K562 (cell line): ENCODE measurements around the gene HSPA8. TPM values are rescaled to one million over a fixed set of nuclear protein-coding genes. Genes with fewer than 3 reads are reported as not detected.

Experiments used
- ATAC-seq: fragments of 200-7000 bp; cut with Tn5 transposase; 3 replicates; pipeline ENCODE4 v1.9.1; 2020; ENCODE audit warnings: moderate library complexity
- BruUV-seq: library from RNA; stranded (reverse); fragments of 400-500 nt; replicated peaks from 2 replicates; lab custom pipeline; 2021; lab: Mats Ljungman, UMichigan
- CTCF ChIA-PET: fragments of 300-600 bp; formaldehyde crosslinking; extraction: SDS; loops from one replicate; lab custom pipeline; 2021; ENCODE audit warnings: low intra/inter-chr PET ratio; lab: Yijun Ruan, JAX
- POLR2A ChIA-PET: fragments of 300-600, 350-650 bp; sonication (Branson Sonifier 250); formaldehyde crosslinking; extraction: SDS; loops from one replicate; lab custom pipeline; 2021; ENCODE audit warnings: antibody characterized with exemption, inconsistent platforms; lab: Yijun Ruan, JAX
- DNase-seq, 4 experiments: peaks; one replicate each; pipeline versions ENCODE4 v3.0.0 to v3.0.0-alpha.2; 2011 to 2018; ENCODE audit warnings: low spot score in 3 of 4, mixed read lengths in 3 of 4; ENCODE audit errors: extremely low read depth in 1 of 4
- FAIRE-seq: peaks from 2 replicates; lab custom pipeline; 2011; peaks lifted over from hg19 to GRCh38; lab: Jason Lieb, UNC
- H2AFZ ChIP-seq: 2 replicates; pipeline ENCODE4 v1.6.0; 2011; ENCODE audit warnings: low read depth, low read length, control low read depth, inconsistent platforms
- H3K27ac ChIP-seq: fragments of 200-600 bp; 3 replicates; pipeline ENCODE4 v1.8.0; 2011; ENCODE audit warnings: low read depth, mild to moderate bottlenecking, control low read depth, inconsistent platforms, low read length, moderate library complexity, mixed read lengths; ENCODE audit errors: extremely low read depth
- H3K27me3 ChIP-seq, 2 experiments: fragments of 300-600 bp in 1 of 2; 2 replicates in 1 of 2; 3 replicates in 1 of 2; pipeline versions ENCODE4 v1.6.0 to v1.8.0; 2011; ENCODE audit warnings: inconsistent platforms in 2 of 2, low read length in 2 of 2, mild to moderate bottlenecking in 1 of 2, mixed read lengths in 1 of 2, moderate library complexity in 1 of 2; ENCODE audit not compliant: control insufficient read depth in 2 of 2, insufficient read depth in 2 of 2
- H3K36me3 ChIP-seq: fragments of 300-600 bp; 3 replicates; pipeline ENCODE4 v1.8.0; 2011; ENCODE audit warnings: mild to moderate bottlenecking, low read length, inconsistent platforms; ENCODE audit not compliant: control insufficient read depth, insufficient read depth
- H3K4me1 ChIP-seq, 2 experiments: fragments of 200-600 bp in 1 of 2; replicated peaks in 1 of 2; 2 replicates in 1 of 2; 3 replicates in 1 of 2; pipeline versions ENCODE4 v1.5.1 to v1.8.0; 2011; ENCODE audit warnings: inconsistent platforms in 2 of 2, low read length in 2 of 2, mild to moderate bottlenecking in 1 of 2, mixed read lengths in 1 of 2, moderate library complexity in 1 of 2; ENCODE audit not compliant: control insufficient read depth in 2 of 2, insufficient read depth in 2 of 2
- H3K4me2 ChIP-seq: 2 replicates; pipeline ENCODE4 v1.6.1; 2011; ENCODE audit warnings: low read length, control low read depth, inconsistent platforms, mixed read lengths; ENCODE audit not compliant: insufficient read depth
- H3K4me3 ChIP-seq: fragments of 200-600 bp; sonication (generic), shearing (Covaris generic); 2 replicates; pipeline ENCODE4 v1.5.1; 2016; ENCODE audit warnings: control low read depth, inconsistent platforms
- H3K79me2 ChIP-seq: fragments of 200-600 bp; 3 replicates; pipeline ENCODE4 v1.8.0; 2011; ENCODE audit warnings: low read length, inconsistent platforms; ENCODE audit not compliant: control insufficient read depth, insufficient read depth
- H3K9ac ChIP-seq, 2 experiments: 2 replicates each; pipeline versions ENCODE4 v1.6.0 to v1.6.1; 2011; ENCODE audit warnings: low read depth in 2 of 2, low read length in 2 of 2, control low read depth in 1 of 2, inconsistent platforms in 1 of 2, mild to moderate bottlenecking in 1 of 2, mixed read lengths in 1 of 2; ENCODE audit not compliant: insufficient read depth in 1 of 2
- H3K9me1 ChIP-seq: one replicate; pipeline ENCODE4 v1.6.0; 2011; ENCODE audit warnings: inconsistent platforms, mild to moderate bottlenecking, low read length, moderate library complexity; ENCODE audit not compliant: control insufficient read depth, insufficient read depth
- H3K9me3 ChIP-seq: replicated peaks from 2 replicates; pipeline ENCODE4 v1.5.1; 2011; ENCODE audit warnings: low read depth, low read length, inconsistent platforms; ENCODE audit not compliant: control insufficient read depth, insufficient read depth
- H4K20me1 ChIP-seq: replicated peaks from 2 replicates; pipeline ENCODE4 v1.6.1; 2011; ENCODE audit warnings: low read length, inconsistent platforms, mixed read lengths; ENCODE audit not compliant: control insufficient read depth, insufficient read depth
- ESRRA ChIP-seq: fragments of 450-650 bp; IDR thresholded peaks from 2 replicates; pipeline ENCODE4 v1.6.1; 2014; ENCODE audit warnings: low read depth, mild to moderate bottlenecking, moderate library complexity, borderline replicate concordance
- KDM1A ChIP-seq, 2 experiments: fragments of 450-650 bp; IDR thresholded peaks; 2 replicates each; pipeline ENCODE4 v1.6.1; 2016; ENCODE audit warnings: mild to moderate bottlenecking in 2 of 2
- MEF2A ChIP-seq: IDR thresholded peaks from 2 replicates; pipeline ENCODE4 v1.6.1; 2011; ENCODE audit warnings: low read depth, mild to moderate bottlenecking, low read length, moderate library complexity; ENCODE audit not compliant: control insufficient read depth
- WGBS: fragments of 100-300 bp; shearing (Covaris generic); methylation state at CpG from one replicate; pipeline ENCODE4 v1.1.6; 2016; ENCODE audit warnings: low coverage, mixed read lengths; ENCODE audit not compliant: insufficient coverage; ENCODE audit errors: missing lambda C conversion rate; 5-methylcytosine and 5-hydroxymethylcytosine counted together
- in situ Hi-C: fragments of 300-500 bp; cut with MboI; formaldehyde crosslinking; loops from 4 replicates; pipeline ENCODE4 v1.15.0; 2018; ENCODE audit warnings: inconsistent platforms, mixed read lengths
- intact Hi-C: fragments of 100-400 bp; cut with micrococcal nuclease; formaldehyde crosslinking; loops from 2 replicates; pipeline ENCODE4 v1.14.2; 2022
- polyA plus RNA-seq, 8 experiments: library from polyadenylated mRNA; depleted of rRNA in 4 of 8; stranded (reverse) in 5 of 8; unstranded in 3 of 8; fragments of >200 nt; fragmentation: Nextera tagmentation in 2 of 8; fragmentation: Illumina TruSeq in 1 of 8; extraction: Ambion mirVana in 2 of 8; extraction: Trizol in 1 of 8; gene quantifications; 2 replicates each; pipeline versions ENCODE4 v1.2.1 to v1.2.3, GENCODE V29; 2011 to 2014; ENCODE audit warnings: inconsistent platforms in 1 of 8, missing spikeins in 1 of 8
- total RNA-seq, 7 experiments: library from RNA; depleted of rRNA in 6 of 7; stranded (reverse); fragments of >200 nt in 6 of 7; fragmentation: Illumina TruSeq in 2 of 7; extraction: Trizol in 2 of 7; gene quantifications; 2 replicates each; pipeline versions ENCODE4 v1.2.1 to v1.2.3, GENCODE V29; 2011 to 2021; ENCODE audit warnings: low replicate concordance in 1 of 7
- TF ChIP-seq, protein P1 (sequence below): fragments of 250-450 bp; sonication (Bioruptor Pico); IDR thresholded peaks from 2 replicates; pipeline ENCODE4 v1.4.0; 2020

HSPA8 gene
- total and polyA plus RNA-seq, 9 of the 15 experiments (the other 6 are each of a cell fraction or from before 2014, with no cell fraction given): 1,250 to 3,966 (median 2,773) TPM

- TF ChIP-seq, protein P1, sequence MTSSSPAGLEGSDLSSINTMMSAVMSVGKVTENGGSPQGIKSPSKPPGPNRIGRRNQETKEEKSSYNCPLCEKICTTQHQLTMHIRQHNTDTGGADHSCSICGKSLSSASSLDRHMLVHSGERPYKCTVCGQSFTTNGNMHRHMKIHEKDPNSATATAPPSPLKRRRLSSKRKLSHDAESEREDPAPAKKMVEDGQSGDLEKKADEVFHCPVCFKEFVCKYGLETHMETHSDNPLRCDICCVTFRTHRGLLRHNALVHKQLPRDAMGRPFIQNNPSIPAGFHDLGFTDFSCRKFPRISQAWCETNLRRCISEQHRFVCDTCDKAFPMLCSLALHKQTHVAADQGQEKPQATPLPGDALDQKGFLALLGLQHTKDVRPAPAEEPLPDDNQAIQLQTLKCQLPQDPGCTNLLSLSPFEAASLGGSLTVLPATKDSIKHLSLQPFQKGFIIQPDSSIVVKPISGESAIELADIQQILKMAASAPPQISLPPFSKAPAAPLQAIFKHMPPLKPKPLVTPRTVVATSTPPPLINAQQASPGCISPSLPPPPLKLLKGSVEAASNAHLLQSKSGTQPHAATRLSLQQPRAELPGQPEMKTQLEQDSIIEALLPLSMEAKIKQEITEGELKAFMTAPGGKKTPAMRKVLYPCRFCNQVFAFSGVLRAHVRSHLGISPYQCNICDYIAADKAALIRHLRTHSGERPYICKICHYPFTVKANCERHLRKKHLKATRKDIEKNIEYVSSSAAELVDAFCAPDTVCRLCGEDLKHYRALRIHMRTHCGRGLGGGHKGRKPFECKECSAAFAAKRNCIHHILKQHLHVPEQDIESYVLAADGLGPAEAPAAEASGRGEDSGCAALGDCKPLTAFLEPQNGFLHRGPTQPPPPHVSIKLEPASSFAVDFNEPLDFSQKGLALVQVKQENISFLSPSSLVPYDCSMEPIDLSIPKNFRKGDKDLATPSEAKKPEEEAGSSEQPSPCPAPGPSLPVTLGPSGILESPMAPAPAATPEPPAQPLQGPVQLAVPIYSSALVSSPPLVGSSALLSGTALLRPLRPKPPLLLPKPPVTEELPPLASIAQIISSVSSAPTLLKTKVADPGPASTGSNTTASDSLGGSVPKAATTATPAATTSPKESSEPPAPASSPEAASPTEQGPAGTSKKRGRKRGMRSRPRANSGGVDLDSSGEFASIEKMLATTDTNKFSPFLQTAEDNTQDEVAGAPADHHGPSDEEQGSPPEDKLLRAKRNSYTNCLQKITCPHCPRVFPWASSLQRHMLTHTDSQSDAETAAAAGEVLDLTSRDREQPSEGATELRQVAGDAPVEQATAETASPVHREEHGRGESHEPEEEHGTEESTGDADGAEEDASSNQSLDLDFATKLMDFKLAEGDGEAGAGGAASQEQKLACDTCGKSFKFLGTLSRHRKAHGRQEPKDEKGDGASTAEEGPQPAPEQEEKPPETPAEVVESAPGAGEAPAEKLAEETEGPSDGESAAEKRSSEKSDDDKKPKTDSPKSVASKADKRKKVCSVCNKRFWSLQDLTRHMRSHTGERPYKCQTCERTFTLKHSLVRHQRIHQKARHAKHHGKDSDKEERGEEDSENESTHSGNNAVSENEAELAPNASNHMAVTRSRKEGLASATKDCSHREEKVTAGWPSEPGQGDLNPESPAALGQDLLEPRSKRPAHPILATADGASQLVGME: no peak
- TF ChIP-seq, all 486 proteins: peak for 0
These were observed 14.5 kb downstream of the HSPA8 start (continued) for GRCh38 chr11:123047266-123047946.

GRCh38 chr11:123046473-123047259, 15.3 kb downstream of the HSPA8 start:
- ATAC-seq (peak; percentile 25; the same call in 2 of the 3 replicates), FAIRE-seq (no peak), DNase-seq (no peak)
- H3K4me3 ChIP-seq: no peak overlapping the region
- peaks cover 21 to 33% of the 10 kb centered on the region in 2 experiments; a peak in 4 of 5 replicates for H3K27me3 ChIP-seq
- no peak overlapping the region for H3K4me2 ChIP-seq
- intact Hi-C loops (no loop called here), in situ Hi-C loops (no loop called here)
- H3K36me3 ChIP-seq: no peaks in the 10 kb centered on the region
- H3K27ac ChIP-seq: no peak overlapping the region
- H3K9me1 ChIP-seq: no peaks in the 10 kb centered on the region
- no peaks in the 10 kb centered on the region for H3K79me2 ChIP-seq
- no peaks in the 10 kb centered on the region for H3K4me1 ChIP-seq
- ChIA-PET CTCF (no interaction called here), POLR2A (interaction anchor here (0.6 to 3.9 kb wide), 6 partner anchors 9 to 734 kb away, joined by 4 to 20 read pairs (median 6); partner anchors contain the start of gene HSPA8)
- BruUV-seq: no TSS peak
- H3K9ac ChIP-seq: no peak overlapping the region
- no peak overlapping the region for H2AFZ ChIP-seq
- no peaks in the 10 kb centered on the region for H3K9me3 ChIP-seq
- H4K20me1 ChIP-seq: no peaks in the 10 kb centered on the region
- 0% methylated on average over 4 of the region's 5 CpGs for WGBS
- TF ChIP-seq ESRRA (peak; percentile 15; the same call in 1 of the 2 replicates), KDM1A (IDR thresholded peaks at IDR 0.05) (0 out of 4 replicates have a peak, but pooled peaks have one; percentile 32 to 48), MEF2A (no peak)
